Gastrocnemius medialis (tissue), 4 donors: ENCODE results near the gene ZNF860. TPM values are rescaled to one million over a fixed set of nuclear protein-coding genes. Genes with fewer than 3 reads are reported as not detected.
A peak's percentile ranks its signal among the peaks of the same experiment; 100 is the strongest.

Source experiments
- ATAC-seq, 2 donors: fragments of 150-250 bp; one replicate each; pipeline ENCODE4 v1.9.1; 2016
- DNase-seq, 2 donors: peaks; one replicate each; pipeline ENCODE4 v3.0.0-alpha.2; 2019
- H3K27ac ChIP-seq, 4 donors: fragments of 200-600 bp; sonication (generic); 1 replicate in 1 of 4; 2 replicates in 3 of 4; pipeline ENCODE4 v1.5.1; 2016 to 2018; ENCODE audit warnings: mild to moderate bottlenecking in 2 of 4, moderate library complexity in 1 of 4
- H3K27me3 ChIP-seq, 3 donors: fragments of 200-600 bp; sonication (generic) in 2 of 3; 1 replicate in 1 of 3; 2 replicates in 2 of 3; pipeline versions ENCODE4 v1.5.1 to v1.6.0; 2016 to 2019; ENCODE audit warnings: mild to moderate bottlenecking in 1 of 3, moderate library complexity in 1 of 3
- H3K36me3 ChIP-seq, 2 donors: fragments of 200-600 bp; sonication (generic) in 1 of 2; one replicate each; pipeline ENCODE4 v1.5.1; 2017 to 2018
- H3K4me1 ChIP-seq, 2 donors: fragments of 200-600 bp; sonication (generic) in 1 of 2; one replicate each; pipeline ENCODE4 v1.5.1; 2016 to 2017; ENCODE audit warnings: mild to moderate bottlenecking in 2 of 2
- H3K4me3 ChIP-seq, 4 donors: fragments of 200-600 bp; sonication (generic) in 3 of 4; 1 replicate in 1 of 4; 2 replicates in 3 of 4; pipeline ENCODE4 v1.5.1; 2016 to 2019; ENCODE audit warnings: mild to moderate bottlenecking in 2 of 4
- H3K9me3 ChIP-seq, 3 donors: fragments of 200-600 bp; sonication (generic) in 2 of 3; 1 replicate in 1 of 3; 2 replicates in 2 of 3; pipeline ENCODE4 v1.5.1; 2016 to 2019
- POLR2A ChIP-seq, 2 donors: fragments of 450-650 bp; IDR thresholded peaks; one replicate each; pipeline ENCODE4 v1.6.1; 2017; ENCODE audit warnings: antibody characterized with exemption in 2 of 2, mild to moderate bottlenecking in 2 of 2, moderate library complexity in 2 of 2
- in situ Hi-C, 4 donors: fragments of 200-750 bp; cut with MboI; loops; one replicate each; pipeline versions ENCODE4 v1.15.0 to v1.8.0; 2017; ENCODE audit warnings: low sequenced_read_pairs in 4 of 4
- intact Hi-C: fragments of 100-400 bp; cut with DNase I; formaldehyde crosslinking; loops from one replicate; pipeline ENCODE4 v1.15.1; 2023; ENCODE audit warnings: low total_unique reads
- total RNA-seq, 4 donors: library from RNA; depleted of rRNA; stranded (reverse); fragments of >200 nt; gene quantifications; one replicate each; pipeline versions ENCODE4 v1.1.0 to v1.2.3, GENCODE V29; 2016
- TF ChIP-seq, protein P1 (sequence below), 5 experiments: fragments of 450-650 bp in 3 of 5; fragments of 200-600 bp in 2 of 5; sonication (generic) in 2 of 5; IDR thresholded peaks in 4 of 5; conservative IDR thresholded peaks in 1 of 5; 1 replicate in 4 of 5; 2 replicates in 1 of 5; pipeline ENCODE4 v1.5.1; 2016 to 2019; ENCODE audit warnings: antibody characterized with exemption in 5 of 5, mild to moderate bottlenecking in 3 of 5, moderate library complexity in 3 of 5

The ZNF860 gene
- total RNA-seq, 4 donors from 2014 or later, result 0.07 TPM; not detected in 3

- Histone ChIP-seq H3K27ac (no peak overlapping the region), H3K36me3 (no peaks in the 10 kb centered on the region), H3K4me1 (no peaks in the 10 kb centered on the region), H3K9me3 (no peaks in the 10 kb centered on the region), H3K4me3 (no peak overlapping the region), H3K27me3 (no peaks in the 10 kb centered on the region)
- in situ Hi-C loops (loop anchor here in 3 of 4 donors (5.0 kb wide), 1 partner anchor 125 kb away; no protein-coding TSS in a partner anchor), intact Hi-C loops (no loop called here)
- DNase-seq, result no peak
- no peak for TF ChIP-seq POLR2A (IDR thresholded peaks at IDR 0.05)
- TF ChIP-seq, protein P1, sequence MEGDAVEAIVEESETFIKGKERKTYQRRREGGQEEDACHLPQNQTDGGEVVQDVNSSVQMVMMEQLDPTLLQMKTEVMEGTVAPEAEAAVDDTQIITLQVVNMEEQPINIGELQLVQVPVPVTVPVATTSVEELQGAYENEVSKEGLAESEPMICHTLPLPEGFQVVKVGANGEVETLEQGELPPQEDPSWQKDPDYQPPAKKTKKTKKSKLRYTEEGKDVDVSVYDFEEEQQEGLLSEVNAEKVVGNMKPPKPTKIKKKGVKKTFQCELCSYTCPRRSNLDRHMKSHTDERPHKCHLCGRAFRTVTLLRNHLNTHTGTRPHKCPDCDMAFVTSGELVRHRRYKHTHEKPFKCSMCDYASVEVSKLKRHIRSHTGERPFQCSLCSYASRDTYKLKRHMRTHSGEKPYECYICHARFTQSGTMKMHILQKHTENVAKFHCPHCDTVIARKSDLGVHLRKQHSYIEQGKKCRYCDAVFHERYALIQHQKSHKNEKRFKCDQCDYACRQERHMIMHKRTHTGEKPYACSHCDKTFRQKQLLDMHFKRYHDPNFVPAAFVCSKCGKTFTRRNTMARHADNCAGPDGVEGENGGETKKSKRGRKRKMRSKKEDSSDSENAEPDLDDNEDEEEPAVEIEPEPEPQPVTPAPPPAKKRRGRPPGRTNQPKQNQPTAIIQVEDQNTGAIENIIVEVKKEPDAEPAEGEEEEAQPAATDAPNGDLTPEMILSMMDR (IDR thresholded peaks at IDR 0.05 in 4 of 5, conservative IDR thresholded peaks at IDR 0.05 in 1 of 5), result no peak
- no peak for ATAC-seq
These were observed 35.7 kb downstream of the ZNF860 start for GRCh38 chr3:32017286-32017685.

- ATAC-seq, result peak; percentile 75 to 91
- H3K4me1 ChIP-seq, result no peaks in the 10 kb centered on the region
- in situ Hi-C loops (loop anchor here in 3 of 4 donors (5.0 kb wide), 1 partner anchor 123 kb away; no protein-coding TSS in a partner anchor), intact Hi-C loops (loop anchor here (1.0 kb wide), 1 partner anchor 125 kb away; no protein-coding TSS in a partner anchor)
- no peak overlapping the region for H3K27ac ChIP-seq
- no peaks in the 10 kb centered on the region for H3K36me3 ChIP-seq
- no peak for DNase-seq
- TF ChIP-seq POLR2A (IDR thresholded peaks at IDR 0.05), result no peak
- TF ChIP-seq, protein P1 (IDR thresholded peaks at IDR 0.05 in 4 of 5, conservative IDR thresholded peaks at IDR 0.05 in 1 of 5), result peak; percentile 75 to 84 (median 79)
- H3K27me3 ChIP-seq, result no peaks in the 10 kb centered on the region
- H3K4me3 ChIP-seq, result no peak overlapping the region
- H3K9me3 ChIP-seq, result no peaks in the 10 kb centered on the region
These were observed 37.4 kb downstream of the ZNF860 start for GRCh38 chr3:32018757-32019564.

DNA sequence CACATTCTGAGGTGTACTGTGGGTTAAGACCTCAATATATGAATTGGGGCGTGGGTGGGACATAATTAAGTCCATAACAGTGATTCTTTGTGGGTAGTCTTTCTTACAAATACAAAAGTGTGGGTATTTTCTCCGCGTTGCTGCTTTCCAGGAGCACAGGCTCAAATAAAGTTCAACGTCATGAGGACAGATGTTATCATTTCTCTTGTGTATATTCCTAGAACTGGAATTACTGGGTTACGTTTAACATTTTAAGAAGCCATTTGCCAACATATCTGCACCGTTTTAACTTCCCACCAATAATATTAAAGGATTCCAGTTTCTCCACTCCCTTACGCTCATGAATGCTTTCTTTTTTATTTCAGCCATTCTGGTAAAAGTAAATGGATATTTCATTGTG, 39.6 kb downstream of the ZNF860 start:
- intact Hi-C loops (no loop called here), in situ Hi-C loops (loop anchor here in 1 of 4 donors (5.0 kb wide), 1 partner anchor 121 kb away; no protein-coding TSS in a partner anchor)
- DNase-seq (no peak), ATAC-seq (no peak)
- H3K27ac ChIP-seq, result no peak overlapping the region
- no peaks in the 10 kb centered on the region for H3K36me3 ChIP-seq
- H3K4me3 ChIP-seq, result no peak overlapping the region
- H3K9me3 ChIP-seq, result no peaks in the 10 kb centered on the region
- no peaks in the 10 kb centered on the region for H3K4me1 ChIP-seq
- TF ChIP-seq, protein P1 (IDR thresholded peaks at IDR 0.05 in 4 of 5, conservative IDR thresholded peaks at IDR 0.05 in 1 of 5), result no peak
- TF ChIP-seq POLR2A (IDR thresholded peaks at IDR 0.05), result no peak
- H3K27me3 ChIP-seq, result no peaks in the 10 kb centered on the region

GRCh38 chr3:32021748-32022147, 40.2 kb downstream of the ZNF860 start:
- no peak for ATAC-seq
- in situ Hi-C loops, result loop anchor here in 1 of 4 donors (5.0 kb wide), 1 partner anchor 121 kb away; no protein-coding TSS in a partner anchor

More at GRCh38 chr3:32021748-32022147, 40.2 kb downstream of the ZNF860 start:
- H3K9me3 ChIP-seq, result no peaks in the 10 kb centered on the region
- no peaks in the 10 kb centered on the region for H3K36me3 ChIP-seq
- H3K27me3 ChIP-seq, result no peaks in the 10 kb centered on the region
- no peak for DNase-seq
- H3K27ac ChIP-seq, result no peak overlapping the region
- no peaks in the 10 kb centered on the region for H3K4me1 ChIP-seq
- intact Hi-C loops, result no loop called here
- H3K4me3 ChIP-seq, result no peak overlapping the region
- TF ChIP-seq, protein P1 (IDR thresholded peaks at IDR 0.05 in 4 of 5, conservative IDR thresholded peaks at IDR 0.05 in 1 of 5), result no peak
- TF ChIP-seq POLR2A (IDR thresholded peaks at IDR 0.05), result no peak
